Measurements from ENCODE around the gene SDC4.
A peak's percentile ranks its signal among the peaks of the same experiment; 100 is the strongest.

Gene SDC4

GRCh38 chr20:45343532-45344167 lies 4.6 kb downstream of the SDC4 start:
- TF ChIP-seq GATA1 (IDR thresholded peaks at IDR 0.05; ENCODE audit: low read depth, low read length) (no peak), POLR2A (IDR thresholded peaks at IDR 0.05; ENCODE audit: low read length) (peak; percentile 32)
- DNase-seq = peak; percentile 70 to 79

GRCh38 chr20:45342855-45343531 lies 5.2 kb downstream of the SDC4 start:
- TF ChIP-seq POLR2A (IDR thresholded peaks at IDR 0.05; ENCODE audit: low read length) (no peak), GATA1 (IDR thresholded peaks at IDR 0.05; ENCODE audit: low read depth, low read length) (no peak)
- no peak for DNase-seq

GRCh38 chr20:45341939-45342854 lies 6.0 kb downstream of the SDC4 start:
- DNase-seq = peak; percentile 30 to 33
- peak; percentile 47 for TF ChIP-seq POLR2A (IDR thresholded peaks at IDR 0.05; ENCODE audit: low read length)
- TF ChIP-seq GATA1 (IDR thresholded peaks at IDR 0.05; ENCODE audit: low read depth, low read length) = no peak

GRCh38 chr20:45341579-45341938 lies 6.7 kb downstream of the SDC4 start:
- TF ChIP-seq POLR2A (IDR thresholded peaks at IDR 0.05; ENCODE audit: low read length) (no peak), GATA1 (IDR thresholded peaks at IDR 0.05; ENCODE audit: low read depth, low read length) (no peak)
- DNase-seq = no peak

GRCh38 chr20:45340951-45341350 lies 7.3 kb downstream of the SDC4 start:
- TF ChIP-seq POLR2A (IDR thresholded peaks at IDR 0.05; ENCODE audit: low read length) (no peak), GATA1 (IDR thresholded peaks at IDR 0.05; ENCODE audit: low read depth, low read length) (no peak)
- DNase-seq = no peak

- peak; percentile 26 to 43 for DNase-seq
- TF ChIP-seq POLR2A (IDR thresholded peaks at IDR 0.05; ENCODE audit: low read length) (no peak), GATA1 (IDR thresholded peaks at IDR 0.05; ENCODE audit: low read depth, low read length) (no peak)
Measured at GRCh38 chr20:45340236-45340847, 7.9 kb downstream of the SDC4 start.

- TF ChIP-seq POLR2A (IDR thresholded peaks at IDR 0.05; ENCODE audit: low read length) (no peak), GATA1 (IDR thresholded peaks at IDR 0.05; ENCODE audit: low read depth, low read length) (no peak)
Measured at GRCh38 chr20:45339799-45340198, 8.4 kb downstream of the SDC4 start.

GRCh38 chr20:45339084-45339483 lies 9.1 kb downstream of the SDC4 start:
- TF ChIP-seq GATA1 (IDR thresholded peaks at IDR 0.05; ENCODE audit: low read depth, low read length) = no peak
- TF ChIP-seq POLR2A (IDR thresholded peaks at IDR 0.05; ENCODE audit: low read length) = peak; percentile 27
- peak; percentile 60 to 72 for DNase-seq

More at GRCh38 chr20:45339799-45340198, 8.4 kb downstream of the SDC4 start:
- no peak for DNase-seq

GRCh38 chr20:45338121-45339030 lies 9.8 kb downstream of the SDC4 start:
- no peak for TF ChIP-seq GATA1 (IDR thresholded peaks at IDR 0.05; ENCODE audit: low read depth, low read length)
- no peak for DNase-seq

- DNase-seq = peak; percentile 64 to 84
- TF ChIP-seq GATA1 (IDR thresholded peaks at IDR 0.05; ENCODE audit: low read depth, low read length) = no peak
- no peak for TF ChIP-seq POLR2A (IDR thresholded peaks at IDR 0.05; ENCODE audit: low read length)
Measured at GRCh38 chr20:45337367-45338120, 10.7 kb downstream of the SDC4 start.

- no peak for TF ChIP-seq GATA1 (IDR thresholded peaks at IDR 0.05; ENCODE audit: low read depth, low read length)
- peak in 1 of 2 experiments; percentile 23 for DNase-seq
Measured at GRCh38 chr20:45336530-45337366, 11.5 kb downstream of the SDC4 start.

Measured in erythroblast (primary cell).